Neuronal stem cell (in vitro differentiated cells): ENCODE results near the gene ATOH7.

ENCODE experiments used
- DNase-seq: peaks from one replicate; pipeline ENCODE4 v3.0.0-alpha.2; 2013; ENCODE audit warnings: low spot score
- H2AFZ ChIP-seq: one replicate; pipeline ENCODE4 v1.6.1; 2013; ENCODE audit warnings: mild to moderate bottlenecking, low read length, inconsistent platforms
- H2AK5ac ChIP-seq: 2 replicates; pipeline ENCODE4 v1.6.1; 2013; ENCODE audit warnings: low read depth, mild to moderate bottlenecking, inconsistent platforms, low read length, moderate library complexity, mixed read lengths
- H2BK120ac ChIP-seq: 2 replicates; pipeline ENCODE4 v1.6.1; 2013; ENCODE audit warnings: low read depth, mild to moderate bottlenecking, inconsistent platforms, low read length, moderate library complexity, mixed read lengths
- H2BK12ac ChIP-seq: one replicate; pipeline ENCODE4 v1.6.1; 2013; ENCODE audit warnings: low read length, inconsistent platforms
- H2BK15ac ChIP-seq: 2 replicates; pipeline ENCODE4 v1.6.1; 2013; ENCODE audit warnings: mild to moderate bottlenecking, low read length, inconsistent platforms, mixed read lengths
- H2BK5ac ChIP-seq: one replicate; pipeline ENCODE4 v1.6.1; 2013; ENCODE audit warnings: inconsistent platforms, mild to moderate bottlenecking, low read length, moderate library complexity
- H3K14ac ChIP-seq: one replicate; pipeline ENCODE4 v1.6.1; 2013; ENCODE audit warnings: low read length, inconsistent platforms
- H3K18ac ChIP-seq: 2 replicates; pipeline ENCODE4 v1.6.1; 2013; ENCODE audit warnings: low read length, inconsistent platforms
- H3K23ac ChIP-seq: 2 replicates; pipeline ENCODE4 v1.6.1; 2013; ENCODE audit warnings: low read depth, mild to moderate bottlenecking, mixed read lengths, low read length, inconsistent platforms; ENCODE audit not compliant: poor library complexity
- H3K27ac ChIP-seq: replicated peaks from 3 replicates; pipeline ENCODE4 v1.5.1; 2013; ENCODE audit warnings: low read length, inconsistent platforms
- H3K27me3 ChIP-seq, 3 experiments: 2 replicates each; pipeline ENCODE4 v1.6.1; 2013; ENCODE audit warnings: low read length in 3 of 3, mild to moderate bottlenecking in 2 of 3, inconsistent platforms in 1 of 3, low read depth in 1 of 3, mixed read lengths in 1 of 3, moderate library complexity in 1 of 3; ENCODE audit not compliant: control insufficient read depth in 3 of 3, insufficient read depth in 3 of 3
- H3K36me3 ChIP-seq, 2 donors: replicated peaks in 1 of 2; 2 replicates each; pipeline ENCODE4 v1.6.1; 2013; ENCODE audit warnings: low read length in 2 of 2; ENCODE audit not compliant: control insufficient read depth in 2 of 2, insufficient read depth in 2 of 2
- H3K4ac ChIP-seq: 2 replicates; pipeline ENCODE4 v1.6.1; 2013; ENCODE audit warnings: inconsistent platforms, mild to moderate bottlenecking, low read length, moderate library complexity
- H3K4me1 ChIP-seq, 2 donors: 1 replicate in 1 of 2; 2 replicates in 1 of 2; pipeline ENCODE4 v1.6.1; 2013; ENCODE audit warnings: low read length in 2 of 2, low read depth in 1 of 2; ENCODE audit not compliant: control insufficient read depth in 2 of 2, insufficient read depth in 1 of 2
- H3K4me2 ChIP-seq: one replicate; pipeline ENCODE4 v1.6.1; 2013; ENCODE audit warnings: mild to moderate bottlenecking, low read length, inconsistent platforms; ENCODE audit not compliant: insufficient read depth, poor library complexity, severe bottlenecking
- H3K4me3 ChIP-seq, 2 donors: 2 replicates each; pipeline ENCODE4 v1.5.1; 2013; ENCODE audit warnings: low read length in 2 of 2, mild to moderate bottlenecking in 2 of 2, inconsistent platforms in 1 of 2, moderate library complexity in 1 of 2
- H3K79me1 ChIP-seq: one replicate; pipeline ENCODE4 v1.6.1; 2013; ENCODE audit warnings: low read depth, mild to moderate bottlenecking, inconsistent platforms, low read length, moderate library complexity
- H3K9ac ChIP-seq: one replicate; pipeline ENCODE4 v1.6.1; 2013; ENCODE audit warnings: mild to moderate bottlenecking, low read depth, low read length, inconsistent platforms; ENCODE audit not compliant: poor library complexity
- H3K9me3 ChIP-seq, 2 donors: replicated peaks in 1 of 2; 2 replicates each; pipeline versions ENCODE3 to v1.6.1; 2013; ENCODE audit warnings: low read length in 2 of 2, mild to moderate bottlenecking in 2 of 2, inconsistent platforms in 1 of 2, low read depth in 1 of 2, mixed read lengths in 1 of 2, moderate library complexity in 1 of 2; ENCODE audit not compliant: control insufficient read depth in 2 of 2, insufficient read depth in 1 of 2
- H4K8ac ChIP-seq: one replicate; pipeline ENCODE4 v1.6.1; 2013; ENCODE audit warnings: low read depth, mild to moderate bottlenecking, inconsistent platforms, low read length, moderate library complexity
- H4K91ac ChIP-seq: one replicate; pipeline ENCODE4 v1.6.1; 2013; ENCODE audit warnings: low read length, low read depth, mild to moderate bottlenecking, inconsistent platforms; ENCODE audit not compliant: poor library complexity
- WGBS, 2 donors: extraction: QIAGEN DNeasy Blood & Tissue Kit; methylation state at CpG; one replicate each; pipeline ENCODE4 v1.1.7; 2013; ENCODE audit warnings: missing lambda C conversion rate in 2 of 2, mixed read lengths in 1 of 2; ENCODE audit not compliant: insufficient read length in 2 of 2, insufficient replicate concordance in 1 of 2; ENCODE audit errors: extremely low coverage in 2 of 2; 5-methylcytosine and 5-hydroxymethylcytosine counted together

Gene ATOH7

DNA sequence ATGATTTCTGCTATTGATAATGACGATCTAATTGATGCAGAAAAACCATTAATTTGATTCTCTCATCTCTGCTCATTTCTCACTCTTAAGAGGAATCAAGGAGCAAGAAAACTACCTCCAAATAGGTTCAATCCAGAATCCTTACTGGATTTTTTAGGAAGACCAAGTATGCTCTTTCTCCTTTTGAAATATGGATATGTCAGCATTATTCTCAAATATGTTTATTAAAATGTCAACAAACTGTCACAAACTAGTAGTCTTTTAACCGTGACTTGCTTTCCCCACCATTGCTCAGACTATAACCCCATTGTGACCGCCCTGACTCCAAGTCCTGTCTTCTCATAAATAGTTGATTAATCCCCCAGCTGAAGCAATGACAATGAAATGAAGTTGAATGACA lies 1.1 kb upstream of the ATOH7 start:
- no peak overlapping the region for H2AK5ac ChIP-seq
- H3K4ac ChIP-seq: no peak overlapping the region
- no peak overlapping the region for H3K14ac ChIP-seq
- H3K4me2 ChIP-seq: no peak overlapping the region
- H2BK120ac ChIP-seq: no peak overlapping the region
- no peak overlapping the region for H4K91ac ChIP-seq
- no peaks in the 10 kb centered on the region for H3K79me1 ChIP-seq
- no peak overlapping the region for H3K23ac ChIP-seq
- H2AFZ ChIP-seq: no peak overlapping the region
- H3K27ac ChIP-seq: no peak overlapping the region
- DNase-seq: no peak
- no peak overlapping the region for H3K18ac ChIP-seq
- H3K9ac ChIP-seq: no peak overlapping the region
- H2BK15ac ChIP-seq: no peak overlapping the region
- H3K9me3 ChIP-seq: no peaks in the 10 kb centered on the region
- no peak overlapping the region for H3K4me3 ChIP-seq
- H4K8ac ChIP-seq: no peak overlapping the region
- H2BK12ac ChIP-seq: no peak overlapping the region
- H3K27me3 ChIP-seq: peaks cover 0 to 26% (median 5%) of the 10 kb centered on the region in 3 experiments
- no peak overlapping the region for H2BK5ac ChIP-seq
- no CpG with 5 or more reads among the region's 3 CpGs for WGBS, 2 donors
- H3K36me3 ChIP-seq: no peaks in the 10 kb centered on the region
- H3K4me1 ChIP-seq: peaks cover 3 to 4% of the 10 kb centered on the region in 2 donors

DNA sequence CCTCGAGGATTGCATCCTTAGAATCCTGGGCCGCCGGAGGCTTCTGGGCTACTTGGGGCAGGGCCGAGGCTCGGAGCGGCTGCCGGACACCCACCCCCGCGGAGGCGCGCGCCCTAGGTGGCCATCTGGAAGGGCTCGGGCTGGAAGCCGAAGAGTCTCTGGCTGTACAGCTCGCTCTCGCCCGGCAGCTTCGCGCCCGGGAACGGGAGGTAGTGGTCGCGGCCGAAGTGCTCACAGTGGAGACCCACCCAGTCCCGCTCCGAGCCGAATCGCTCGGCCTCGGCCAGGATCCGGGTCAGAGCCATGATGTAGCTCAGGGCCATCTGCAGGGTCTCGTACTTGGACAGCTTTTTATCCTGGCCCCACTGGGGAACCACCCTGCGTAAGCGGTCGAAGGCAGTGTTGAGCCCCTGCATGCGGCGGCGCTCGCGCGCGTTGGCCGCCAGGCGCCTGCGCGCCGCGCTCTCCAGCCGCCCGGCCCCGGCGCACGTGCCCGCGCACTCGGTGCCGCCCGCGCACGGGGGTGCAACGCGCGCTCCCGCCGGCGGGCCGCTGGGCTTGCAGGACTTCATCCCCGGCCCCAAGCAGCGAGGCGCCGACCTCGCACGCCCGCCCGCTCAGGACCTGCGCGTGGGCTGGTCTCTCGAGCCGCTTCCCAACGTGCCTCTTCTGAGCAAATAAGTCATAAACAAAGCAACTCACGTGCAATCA lies 652 bp downstream of the ATOH7 start:
- peak; percentile 77 for DNase-seq
- peak overlapping the region; percentile 99 for H3K23ac ChIP-seq
- H3K4ac ChIP-seq: no peak overlapping the region
- H3K4me3 ChIP-seq: peak overlapping the region; percentile 70 to 86
- peaks cover 3 to 4% of the 10 kb centered on the region in 2 donors for H3K4me1 ChIP-seq
- H2AK5ac ChIP-seq: no peak overlapping the region
- no peaks in the 10 kb centered on the region for H3K9me3 ChIP-seq
- no CpG with 5 or more reads among the region's 81 CpGs for WGBS, 2 donors
- H3K18ac ChIP-seq: peak overlapping the region; percentile 98
- H4K8ac ChIP-seq: peak overlapping the region; percentile 86
- H2BK5ac ChIP-seq: peak overlapping the region; percentile 82
- peak overlapping the region; percentile 83 for H2BK15ac ChIP-seq
- peaks cover 0 to 26% (median 5%) of the 10 kb centered on the region in 3 experiments for H3K27me3 ChIP-seq
- peak overlapping the region; percentile 57 for H3K27ac ChIP-seq
- H2BK12ac ChIP-seq: peak overlapping the region; percentile 58
- peak overlapping the region; percentile 96 for H3K14ac ChIP-seq
- no peak overlapping the region for H2BK120ac ChIP-seq
- no peaks in the 10 kb centered on the region for H3K36me3 ChIP-seq
- H4K91ac ChIP-seq: peak overlapping the region; percentile 46
- peak overlapping the region; percentile 100 for H2AFZ ChIP-seq
- peak overlapping the region; percentile 95 for H3K4me2 ChIP-seq
- H3K9ac ChIP-seq: peak overlapping the region; percentile 92
- H3K79me1 ChIP-seq: no peaks in the 10 kb centered on the region

DNA sequence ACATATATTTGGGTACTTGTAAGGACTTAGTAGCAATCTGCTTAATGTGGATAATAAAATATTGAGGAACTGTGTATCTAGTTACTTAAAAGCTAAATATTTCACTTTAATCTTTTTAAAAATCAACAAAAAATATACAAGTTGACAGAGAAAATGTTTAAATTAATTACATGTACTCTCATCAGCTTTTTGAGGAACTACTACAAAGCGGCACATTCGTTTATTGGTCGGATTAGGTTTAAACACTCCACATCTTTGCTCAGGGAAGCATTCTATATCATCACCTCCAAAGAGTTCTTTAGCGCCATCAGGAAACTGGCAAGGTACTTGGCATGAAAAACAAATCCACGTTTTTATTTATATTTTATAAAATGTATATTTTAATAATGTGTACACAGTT lies 1.6 kb downstream of the ATOH7 start:
- H3K9ac ChIP-seq: no peak overlapping the region
- no peak overlapping the region for H3K4me2 ChIP-seq
- no peaks in the 10 kb centered on the region for H3K36me3 ChIP-seq
- no peaks in the 10 kb centered on the region for H3K9me3 ChIP-seq
- H2BK12ac ChIP-seq: no peak overlapping the region
- no peak overlapping the region for H3K27ac ChIP-seq
- H3K79me1 ChIP-seq: no peaks in the 10 kb centered on the region
- H3K14ac ChIP-seq: no peak overlapping the region
- H2AFZ ChIP-seq: no peak overlapping the region
- WGBS, 2 donors: no CpG with 5 or more reads among the region's 5 CpGs
- H3K4me1 ChIP-seq: peaks cover 3 to 4% of the 10 kb centered on the region in 2 donors
- no peak overlapping the region for H2BK15ac ChIP-seq
- no peak overlapping the region for H4K91ac ChIP-seq
- no peak for DNase-seq
- H2BK5ac ChIP-seq: no peak overlapping the region
- H3K23ac ChIP-seq: no peak overlapping the region
- no peak overlapping the region for H2AK5ac ChIP-seq
- peaks cover 0 to 26% (median 5%) of the 10 kb centered on the region in 3 experiments for H3K27me3 ChIP-seq
- H3K4ac ChIP-seq: no peak overlapping the region
- no peak overlapping the region for H3K18ac ChIP-seq
- no peak overlapping the region for H2BK120ac ChIP-seq
- no peak overlapping the region for H4K8ac ChIP-seq
- H3K4me3 ChIP-seq: no peak overlapping the region

DNA sequence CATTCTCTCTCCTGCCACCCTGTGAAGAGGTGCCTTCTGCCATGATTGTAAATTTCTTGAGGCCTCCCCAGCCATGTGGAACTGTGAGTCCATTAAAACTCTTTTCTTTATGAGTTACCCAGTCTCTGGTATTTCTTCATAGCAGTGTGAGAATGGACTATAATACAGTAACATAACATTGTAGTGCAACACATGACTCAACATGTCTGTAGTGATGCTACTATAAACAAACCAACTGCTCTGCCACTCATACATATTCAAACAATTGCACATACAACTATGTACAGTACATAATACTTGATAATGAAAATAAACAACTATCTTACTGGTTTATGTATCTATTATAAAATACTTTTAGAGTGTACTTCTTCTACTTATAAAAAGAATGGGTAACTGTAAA lies 7.1 kb downstream of the ATOH7 start:
- Histone ChIP-seq H3K9ac (no peak overlapping the region), H2AK5ac (no peak overlapping the region), H3K4me3 (no peak overlapping the region), H3K27me3 (peaks cover 0 to 12% (median 2%) of the 10 kb centered on the region in 3 experiments), H2AFZ (no peak overlapping the region), H3K4ac (no peak overlapping the region), H3K4me1 (no peaks in the 10 kb centered on the region), H2BK5ac (no peak overlapping the region), H3K14ac (no peak overlapping the region), H3K9me3 (no peaks in the 10 kb centered on the region), H2BK12ac (no peak overlapping the region), H3K18ac (no peak overlapping the region), H3K79me1 (no peaks in the 10 kb centered on the region), H4K91ac (no peak overlapping the region), H3K23ac (no peak overlapping the region), H3K4me2 (no peak overlapping the region), H3K27ac (no peak overlapping the region), H4K8ac (no peak overlapping the region), H3K36me3 (no peaks in the 10 kb centered on the region), H2BK120ac (no peak overlapping the region), H2BK15ac (no peak overlapping the region)
- DNase-seq: no peak
